MCF 10A (cell line): ENCODE data around the gene RND2. TPM values are rescaled to one million over a fixed set of nuclear protein-coding genes. Genes with fewer than 3 reads are reported as not detected.

Experiments
- BruUV-seq: library from RNA; stranded (reverse); fragments of 400-500 nt; replicated peaks from 2 replicates; lab custom pipeline; 2021; lab: Mats Ljungman, UMichigan
- CTCF ChIA-PET: fragments of 300-600 bp; sonication (Branson Sonifier 250); formaldehyde crosslinking; extraction: SDS; loops from one replicate; lab custom pipeline; 2021; ENCODE audit warnings: antibody characterized with exemption, inconsistent platforms; lab: Yijun Ruan, JAX
- POLR2A ChIA-PET: fragments of 300-600, 350-650 bp; sonication (Branson Sonifier 250); formaldehyde crosslinking; extraction: SDS; loops from one replicate; lab custom pipeline; 2020; ENCODE audit warnings: antibody characterized with exemption, inconsistent platforms; lab: Yijun Ruan, JAX
- DNase-seq: peaks from one replicate; pipeline ENCODE4 v3.0.0-alpha.2; 2018; ENCODE audit not compliant: unreplicated experiment
- H3K27ac Mint-ChIP-seq: one replicate; pipeline ENCODE4 v1.8.0; 2022; ENCODE audit warnings: mild to moderate bottlenecking, low read depth, mixed read lengths; ENCODE audit not compliant: unreplicated experiment
- H3K27me3 Mint-ChIP-seq: one replicate; pipeline ENCODE4 v1.8.0; 2022; ENCODE audit warnings: mixed read lengths; ENCODE audit not compliant: insufficient read depth, unreplicated experiment
- H3K36me3 Mint-ChIP-seq: one replicate; pipeline ENCODE4 v1.8.0; 2022; ENCODE audit warnings: mild to moderate bottlenecking, moderate library complexity, mixed read lengths; ENCODE audit not compliant: insufficient read depth, unreplicated experiment
- H3K4me1 Mint-ChIP-seq: one replicate; pipeline ENCODE4 v1.8.0; 2022; ENCODE audit warnings: mixed read lengths; ENCODE audit not compliant: insufficient read depth, unreplicated experiment
- H3K4me3 Mint-ChIP-seq: one replicate; pipeline ENCODE4 v1.8.0; 2022; ENCODE audit warnings: mild to moderate bottlenecking, moderate library complexity, mixed read lengths; ENCODE audit not compliant: unreplicated experiment
- H3K9me3 Mint-ChIP-seq: one replicate; pipeline ENCODE4 v1.8.0; 2022; ENCODE audit warnings: mixed read lengths; ENCODE audit not compliant: unreplicated experiment
- CTCF ChIP-seq: fragments of 200-600 bp; IDR thresholded peaks from one replicate; pipeline ENCODE4 v1.8.0; 2022; ENCODE audit warnings: antibody characterized with exemption, mild to moderate bottlenecking; ENCODE audit not compliant: unreplicated experiment
- intact Hi-C: fragments of 100-400 bp; cut with micrococcal nuclease; formaldehyde crosslinking; loops from 2 replicates; pipeline ENCODE4 v1.14.1; 2022
- total RNA-seq: library from RNA; stranded (reverse); gene quantifications from 2 replicates; pipeline ENCODE4 v1.2.3, GENCODE V29; 2022

The RND2 gene
- total RNA-seq, 1 experiment from 2014 or later: 0.16 TPM

- Mint-ChIP-seq H3K27ac (no peak overlapping the region), H3K4me3 (no peak overlapping the region), H3K36me3 (no peaks in the 10 kb centered on the region), H3K9me3 (no peaks in the 10 kb centered on the region), H3K27me3 (no peaks in the 10 kb centered on the region), H3K4me1 (peaks cover 6% of the 10 kb centered on the region)
- POLR2A ChIA-PET: interaction anchor here (0.7 kb wide), 1 partner anchor 93 kb away, joined by 3 read pairs; the partner anchor contains the start of gene BRCA1
- intact Hi-C loops: no loop called here
- CTCF ChIA-PET: no interaction called here
- BruUV-seq: no TSS peak
- TF ChIP-seq CTCF: no peak
- DNase-seq: no peak
These were observed 6.6 kb downstream of the RND2 start for GRCh38 chr17:43031666-43032065.

DNA sequence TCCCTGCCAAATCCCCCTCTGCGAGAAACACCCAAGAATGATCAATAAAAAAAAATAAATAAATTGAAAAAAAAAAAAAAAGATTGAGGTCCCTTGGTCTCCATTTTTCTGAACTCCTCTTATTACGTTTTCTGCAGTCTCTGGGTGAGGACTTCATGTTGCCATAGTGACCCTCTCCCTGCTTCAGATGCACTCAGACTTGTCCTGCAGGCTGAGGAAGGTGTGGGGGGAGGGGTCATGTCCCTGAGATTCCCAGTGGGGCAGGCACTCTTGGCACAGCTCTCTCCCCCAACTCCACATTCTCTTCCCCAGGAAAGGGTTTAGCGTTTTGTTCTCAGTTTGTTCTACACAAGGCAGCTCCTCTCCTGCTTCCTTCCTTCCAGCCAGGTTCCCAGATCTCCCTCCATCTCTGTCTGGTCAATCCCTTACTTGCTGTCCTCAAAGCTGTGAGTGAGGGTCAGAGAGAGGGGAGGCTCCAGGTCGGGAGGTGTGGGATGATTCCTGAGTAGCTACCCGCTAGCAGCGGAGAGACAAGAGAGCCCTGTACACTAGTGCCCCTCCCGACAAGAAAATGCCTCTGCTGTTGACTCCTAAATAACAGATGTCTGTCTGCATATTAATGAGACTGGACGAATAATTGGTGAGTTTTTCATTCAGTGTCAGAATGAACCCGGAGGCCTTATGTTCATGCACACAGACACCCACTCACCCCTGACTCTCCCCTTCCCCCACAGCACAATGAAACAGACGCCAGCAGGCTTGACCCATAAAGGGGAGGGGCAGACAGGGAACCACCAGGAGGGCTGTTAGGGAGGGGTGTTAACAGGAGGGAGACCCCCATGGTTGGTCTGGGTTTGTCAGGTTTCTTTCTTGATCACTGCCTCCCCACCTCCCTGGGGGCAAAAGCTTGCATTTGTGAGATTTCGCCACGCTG is 9.2 kb downstream of the RND2 start:
- Mint-ChIP-seq H3K4me1 (peaks cover 2% of the 10 kb centered on the region), H3K36me3 (no peaks in the 10 kb centered on the region), H3K9me3 (no peaks in the 10 kb centered on the region), H3K27ac (no peak overlapping the region), H3K4me3 (no peak overlapping the region), H3K27me3 (no peaks in the 10 kb centered on the region)
- ChIA-PET CTCF (interaction anchor here (0.6 to 1.1 kb wide), 2 partner anchors 10 to 46 kb away, joined by 3 read pairs; partner anchors contain the start of gene RND2), POLR2A (interaction anchor here (0.7 kb wide), 1 partner anchor 13 kb away, joined by 4 read pairs; the partner anchor contains the start of gene VAT1)
- intact Hi-C loops: no loop called here
- no peak for DNase-seq
- TF ChIP-seq CTCF: no peak
- BruUV-seq: no TSS peak

DNA sequence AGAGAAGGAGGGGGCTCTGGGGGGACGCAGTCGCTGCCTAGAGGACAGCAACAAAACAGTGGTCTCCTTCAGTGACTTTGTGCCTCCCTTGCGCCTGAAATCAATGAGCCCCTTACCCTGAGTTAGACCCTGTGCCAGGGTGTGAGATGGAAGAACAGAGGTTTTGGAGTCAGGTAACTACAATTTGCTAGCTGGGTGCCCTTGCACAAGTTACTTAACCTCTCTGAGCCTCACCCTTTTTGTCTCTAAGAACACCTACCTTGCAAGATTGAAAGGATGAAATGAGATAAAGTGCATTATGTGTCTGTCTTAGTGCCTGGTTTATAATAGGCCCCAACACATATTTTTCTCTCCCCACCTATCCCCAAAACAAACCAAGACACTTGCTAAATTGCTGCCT is 9.9 kb downstream of the RND2 start:
- ChIA-PET POLR2A (no interaction called here), CTCF (interaction anchor here (0.8 kb wide), 1 partner anchor 1260 kb away, joined by 4 read pairs; no protein-coding TSS in a partner anchor)
- Mint-ChIP-seq H3K4me3 (no peak overlapping the region), H3K27me3 (no peaks in the 10 kb centered on the region), H3K9me3 (no peaks in the 10 kb centered on the region), H3K27ac (no peak overlapping the region), H3K36me3 (no peaks in the 10 kb centered on the region), H3K4me1 (no peaks in the 10 kb centered on the region)
- TF ChIP-seq CTCF: no peak
- intact Hi-C loops: no loop called here
- DNase-seq: no peak
- no TSS peak for BruUV-seq

DNA sequence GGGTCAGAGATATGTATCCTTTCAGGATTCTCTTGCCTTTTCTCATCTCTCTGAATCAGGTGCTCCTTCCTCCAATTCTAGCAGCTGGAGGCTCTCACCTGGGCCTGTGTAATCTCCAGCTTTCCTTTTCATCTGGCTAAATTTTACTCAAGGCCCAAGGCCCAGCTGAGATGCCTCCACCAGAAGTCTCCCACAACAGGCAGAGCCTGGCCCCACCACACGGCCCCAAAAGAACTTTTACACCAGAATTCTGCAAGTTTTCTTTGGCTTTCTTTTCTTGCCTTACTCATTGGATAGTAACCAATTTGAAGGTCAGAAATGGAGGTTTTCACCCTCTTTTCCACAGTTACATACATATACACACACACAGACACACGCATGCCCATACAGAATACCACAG is 14.6 kb downstream of the RND2 start:
- H3K27me3 Mint-ChIP-seq: no peaks in the 10 kb centered on the region
- no TSS peak for BruUV-seq
- H3K36me3 Mint-ChIP-seq: no peaks in the 10 kb centered on the region
- POLR2A ChIA-PET: no interaction called here
- intact Hi-C loops: no loop called here
- H3K4me3 Mint-ChIP-seq: no peak overlapping the region
- CTCF ChIA-PET: no interaction called here
- no peak for DNase-seq
- H3K9me3 Mint-ChIP-seq: no peaks in the 10 kb centered on the region
- TF ChIP-seq CTCF: no peak
- H3K4me1 Mint-ChIP-seq: no peaks in the 10 kb centered on the region
- H3K27ac Mint-ChIP-seq: no peak overlapping the region
